ENCODE measurements around the gene CACNA1F. TPM values are rescaled to one million over a fixed set of nuclear protein-coding genes. Genes with fewer than 3 reads are reported as not detected.

Gene CACNA1F
- total RNA-seq, 4 donors from 2014 or later, result under 0.01 to 0.42 (median 0.06) TPM

GRCh38 chrX:49247346-49247745 lies 14.2 kb upstream of the CACNA1F start:
- TF ChIP-seq POLR2A (IDR thresholded peaks at IDR 0.05; ENCODE audit: low read depth) (no peak), POLR2AphosphoS5 (IDR thresholded peaks at IDR 0.05) (no peak), EP300 (IDR thresholded peaks at IDR 0.05) (no peak)
- TF ChIP-seq, protein P1, sequence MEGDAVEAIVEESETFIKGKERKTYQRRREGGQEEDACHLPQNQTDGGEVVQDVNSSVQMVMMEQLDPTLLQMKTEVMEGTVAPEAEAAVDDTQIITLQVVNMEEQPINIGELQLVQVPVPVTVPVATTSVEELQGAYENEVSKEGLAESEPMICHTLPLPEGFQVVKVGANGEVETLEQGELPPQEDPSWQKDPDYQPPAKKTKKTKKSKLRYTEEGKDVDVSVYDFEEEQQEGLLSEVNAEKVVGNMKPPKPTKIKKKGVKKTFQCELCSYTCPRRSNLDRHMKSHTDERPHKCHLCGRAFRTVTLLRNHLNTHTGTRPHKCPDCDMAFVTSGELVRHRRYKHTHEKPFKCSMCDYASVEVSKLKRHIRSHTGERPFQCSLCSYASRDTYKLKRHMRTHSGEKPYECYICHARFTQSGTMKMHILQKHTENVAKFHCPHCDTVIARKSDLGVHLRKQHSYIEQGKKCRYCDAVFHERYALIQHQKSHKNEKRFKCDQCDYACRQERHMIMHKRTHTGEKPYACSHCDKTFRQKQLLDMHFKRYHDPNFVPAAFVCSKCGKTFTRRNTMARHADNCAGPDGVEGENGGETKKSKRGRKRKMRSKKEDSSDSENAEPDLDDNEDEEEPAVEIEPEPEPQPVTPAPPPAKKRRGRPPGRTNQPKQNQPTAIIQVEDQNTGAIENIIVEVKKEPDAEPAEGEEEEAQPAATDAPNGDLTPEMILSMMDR (IDR thresholded peaks at IDR 0.05), result no peak
- 86% methylated on average over 10 of the region's 11 CpGs for WGBS
- H3K27me3 ChIP-seq, result no peaks in the 10 kb centered on the region
- intact Hi-C loops (cut with DNase I), result no loop called here
- H3K27ac ChIP-seq (replicated peaks in 1 of 4), result no peak overlapping the region
- no peak for DNase-seq (ENCODE audit: extremely low spot score)
- H3K4me3 ChIP-seq, result no peak overlapping the region
- no peaks in the 10 kb centered on the region for H3K4me1 ChIP-seq
- peaks cover 0 to 82% (median 53%) of the 10 kb centered on the region in 4 donors for H3K36me3 ChIP-seq
- no peaks in the 10 kb centered on the region for H3K9me3 ChIP-seq

DNA sequence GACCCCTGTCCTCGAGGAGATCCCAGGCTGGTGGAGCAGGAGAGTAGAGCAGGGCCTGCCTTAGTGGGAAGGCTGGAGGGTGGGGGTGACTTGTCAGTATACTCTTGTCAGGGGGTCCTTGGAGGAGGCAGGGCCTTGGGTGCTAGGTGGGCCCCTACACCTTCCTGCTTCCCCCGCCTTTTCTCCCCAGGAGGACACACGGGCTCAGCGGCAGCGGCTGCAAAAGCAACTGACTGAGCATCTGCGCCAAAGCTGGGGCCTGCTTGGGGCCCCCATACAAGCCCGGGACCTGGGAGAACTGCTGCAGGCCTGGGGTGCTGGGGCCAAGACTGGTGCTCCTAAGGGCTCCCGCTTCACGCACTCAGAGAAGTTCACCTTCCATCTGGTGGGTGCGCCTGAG lies 13.4 kb upstream of the CACNA1F start:
- 86% methylated on average over 9 of the region's 10 CpGs for WGBS
- Histone ChIP-seq H3K4me1 (no peaks in the 10 kb centered on the region), H3K27me3 (no peaks in the 10 kb centered on the region), H3K36me3 (peaks cover 0 to 88% (median 54%) of the 10 kb centered on the region in 4 donors), H3K4me3 (no peak overlapping the region), H3K27ac (replicated peaks in 1 of 4) (no peak overlapping the region), H3K9me3 (no peaks in the 10 kb centered on the region)
- intact Hi-C loops (cut with DNase I), result no loop called here
- no peak for DNase-seq (ENCODE audit: extremely low spot score)
- TF ChIP-seq POLR2A (IDR thresholded peaks at IDR 0.05; ENCODE audit: low read depth), result no peak
- TF ChIP-seq, protein P1 (IDR thresholded peaks at IDR 0.05), result no peak
- no peak for TF ChIP-seq EP300 (IDR thresholded peaks at IDR 0.05)
- no peak for TF ChIP-seq POLR2AphosphoS5 (IDR thresholded peaks at IDR 0.05)

DNA sequence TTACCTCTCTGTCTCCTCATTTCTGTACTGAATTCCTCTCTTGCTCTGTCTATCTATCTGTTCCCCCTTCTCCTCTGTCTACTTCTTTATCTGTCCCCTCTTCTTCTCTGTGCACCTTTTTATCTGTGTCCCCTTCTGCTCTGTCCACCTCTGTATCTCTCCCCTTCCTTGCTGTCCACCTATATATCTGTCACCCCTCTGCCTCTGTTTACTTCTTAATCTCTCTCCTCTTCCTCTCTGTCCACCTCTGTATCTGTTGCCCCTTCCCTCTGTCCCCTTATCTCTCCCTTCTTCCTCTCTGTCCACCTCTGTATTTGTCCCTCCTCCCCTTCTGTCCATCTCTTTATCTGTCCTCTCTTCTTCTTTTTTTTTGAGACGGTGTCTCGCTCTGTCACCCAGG lies 11.1 kb upstream of the CACNA1F start:
- no peak overlapping the region for H3K4me3 ChIP-seq
- H3K27me3 ChIP-seq, result no peaks in the 10 kb centered on the region
- intact Hi-C loops (cut with DNase I), result no loop called here
- H3K4me1 ChIP-seq, result no peaks in the 10 kb centered on the region
- no peak for DNase-seq (ENCODE audit: extremely low spot score)
- H3K36me3 ChIP-seq, result peaks cover 0 to 70% (median 47%) of the 10 kb centered on the region in 4 donors
- 85% methylated on average over 2 of the region's 2 CpGs for WGBS
- H3K9me3 ChIP-seq, result no peaks in the 10 kb centered on the region
- H3K27ac ChIP-seq (replicated peaks in 1 of 4), result no peak overlapping the region
- TF ChIP-seq EP300 (IDR thresholded peaks at IDR 0.05), result no peak
- no peak for TF ChIP-seq POLR2A (IDR thresholded peaks at IDR 0.05; ENCODE audit: low read depth)
- TF ChIP-seq, protein P1 (IDR thresholded peaks at IDR 0.05), result no peak
- TF ChIP-seq POLR2AphosphoS5 (IDR thresholded peaks at IDR 0.05), result no peak

GRCh38 chrX:49243166-49243565 lies 10.0 kb upstream of the CACNA1F start:
- H3K4me1 ChIP-seq, result no peaks in the 10 kb centered on the region
- H3K27me3 ChIP-seq, result no peaks in the 10 kb centered on the region
- intact Hi-C loops (cut with DNase I), result no loop called here
- H3K4me3 ChIP-seq, result no peak overlapping the region
- no peaks in the 10 kb centered on the region for H3K9me3 ChIP-seq
- TF ChIP-seq POLR2AphosphoS5 (IDR thresholded peaks at IDR 0.05), result no peak
- TF ChIP-seq, protein P1 (IDR thresholded peaks at IDR 0.05), result no peak
- no peak for TF ChIP-seq POLR2A (IDR thresholded peaks at IDR 0.05; ENCODE audit: low read depth)
- no peak for TF ChIP-seq EP300 (IDR thresholded peaks at IDR 0.05)
- 85% methylated on average over 6 of the region's 12 CpGs for WGBS
- peaks cover 0 to 60% (median 37%) of the 10 kb centered on the region in 4 donors for H3K36me3 ChIP-seq
- DNase-seq (ENCODE audit: extremely low spot score), result no peak
- no peak overlapping the region for H3K27ac ChIP-seq (replicated peaks in 1 of 4)

GRCh38 chrX:49242545-49243066 lies 9.5 kb upstream of the CACNA1F start:
- DNase-seq (ENCODE audit: extremely low spot score), result no peak
- Histone ChIP-seq H3K4me3 (no peak overlapping the region), H3K36me3 (peaks cover 0 to 54% (median 35%) of the 10 kb centered on the region in 4 donors), H3K27me3 (no peaks in the 10 kb centered on the region), H3K27ac (replicated peaks in 1 of 4) (no peak overlapping the region), H3K9me3 (no peaks in the 10 kb centered on the region), H3K4me1 (no peaks in the 10 kb centered on the region)
- intact Hi-C loops (cut with DNase I), result no loop called here
- no peak for TF ChIP-seq EP300 (IDR thresholded peaks at IDR 0.05)
- TF ChIP-seq POLR2AphosphoS5 (IDR thresholded peaks at IDR 0.05), result no peak
- no peak for TF ChIP-seq POLR2A (IDR thresholded peaks at IDR 0.05; ENCODE audit: low read depth)
- TF ChIP-seq, protein P1 (IDR thresholded peaks at IDR 0.05), result no peak
- 88% methylated on average over 12 of the region's 12 CpGs for WGBS
